HepG2 (cell line): ENCODE measurements around the gene CALML6. TPM values are rescaled to one million over a fixed set of nuclear protein-coding genes. Genes with fewer than 3 reads are reported as not detected.
A peak's percentile ranks its signal among the peaks of the same experiment; 100 is the strongest.

Experiments used
- BRCA1 ChIP-seq: sonication (generic); formaldehyde crosslinking; IDR thresholded peaks from 2 replicates; pipeline ENCODE4 v1.4.0; 2020; ENCODE audit warnings: missing genetic modification reagents
- KDM1A ChIP-seq: IDR thresholded peaks from 2 replicates; pipeline ENCODE4 v1.6.1; 2016; ENCODE audit warnings: missing compliant biosample characterization
- KLF11 ChIP-seq: IDR thresholded peaks from 2 replicates; pipeline ENCODE4 v1.6.1; 2016; ENCODE audit warnings: missing compliant biosample characterization
- MAFK ChIP-seq, 2 experiments: IDR thresholded peaks in 1 of 2; conservative IDR thresholded peaks in 1 of 2; 2 replicates each; pipeline ENCODE4 v1.6.1; 2011; ENCODE audit warnings: improper control_type of control experiment in 2 of 2, low read length in 2 of 2
- NR1H2 ChIP-seq: sonication (generic); formaldehyde crosslinking; IDR thresholded peaks from 2 replicates; pipeline ENCODE4 v1.8.1; 2022; ENCODE audit warnings: low read depth, missing genetic modification reagents, borderline replicate concordance
- STAT6 ChIP-seq: sonication (generic); formaldehyde crosslinking; IDR thresholded peaks from 2 replicates; pipeline ENCODE4 v1.4.0; 2020; ENCODE audit warnings: missing genetic modification reagents, mild to moderate bottlenecking, borderline replicate concordance
- TFE3 ChIP-seq: IDR thresholded peaks from 2 replicates; pipeline ENCODE4 v1.6.1; 2016
- TP53 ChIP-seq: sonication (generic); formaldehyde crosslinking; conservative IDR thresholded peaks from 2 replicates; pipeline ENCODE4 v1.4.0; 2020; ENCODE audit warnings: missing genetic modification reagents
- ZBTB21 ChIP-seq: sonication (generic); formaldehyde crosslinking; IDR thresholded peaks from 2 replicates; pipeline ENCODE4 v1.4.0; 2020; ENCODE audit warnings: missing genetic modification reagents
- ZBTB40 ChIP-seq, 2 experiments: fragments of 450-650 bp in 1 of 2; sonication (generic) in 1 of 2; formaldehyde crosslinking in 1 of 2; IDR thresholded peaks; 2 replicates each; pipeline versions ENCODE4 v1.6.1 to v1.8.0; 2016 to 2022; ENCODE audit warnings: antibody characterized with exemption in 1 of 2, mild to moderate bottlenecking in 1 of 2, missing genetic modification reagents in 1 of 2
- ZNF33A ChIP-seq: sonication (generic); formaldehyde crosslinking; IDR thresholded peaks from 2 replicates; pipeline ENCODE4 v1.5.1; 2020; ENCODE audit warnings: missing genetic modification reagents, mild to moderate bottlenecking, moderate library complexity, borderline replicate concordance
- polyA plus RNA-seq, 8 experiments: library from polyadenylated mRNA; depleted of rRNA in 3 of 8; stranded (reverse) in 7 of 8; unstranded in 1 of 8; fragments of >200 nt; fragmentation: Illumina TruSeq in 4 of 8; extraction: Trizol in 4 of 8; gene quantifications; 2 replicates each; pipeline versions ENCODE4 v1.2.1 to v1.2.3, GENCODE V29; 2011 to 2016; ENCODE audit warnings: low read depth in 4 of 8, missing spikeins in 1 of 8, mixed read lengths in 1 of 8; ENCODE audit not compliant: insufficient read depth in 1 of 8
- total RNA-seq, 5 experiments: library from RNA; depleted of rRNA; stranded (reverse); fragments of >200 nt; fragmentation: Illumina TruSeq; extraction: Trizol; gene quantifications; 2 replicates each; pipeline ENCODE4 v1.2.3, GENCODE V29; 2016; ENCODE audit warnings: low read depth in 1 of 5

CALML6 gene
- total and polyA plus RNA-seq, 2 of the 13 experiments (the other 11 are each of a cell fraction or from before 2014, with no cell fraction given) = 0.11 to 0.12 TPM

GRCh38 chr1:1891349-1892078 lies 23.5 kb upstream of the CALML6 start (continued):
- TF ChIP-seq ZNF33A (CRISPR knock-in tag) (no peak), MAFK (conservative IDR thresholded peaks at IDR 0.05 in 1 of 2, IDR thresholded peaks at IDR 0.05 in 1 of 2; ENCODE audit: low read length in 2 of 2) (no peak), ZBTB21 (CRISPR knock-in tag) (no peak), TP53 (CRISPR knock-in tag) (no peak), NR1H2 (CRISPR knock-in tag) (no peak), STAT6 (CRISPR knock-in tag) (0 out of 2 replicates have a peak, but pooled peaks have one; percentile 24), BRCA1 (CRISPR knock-in tag) (no peak), ZBTB40 (IDR thresholded peaks at IDR 0.05) (no peak), ZBTB40 (CRISPR knock-in tag; IDR thresholded peaks at IDR 0.05) (no peak), KDM1A (no peak), TFE3 (CRISPR knock-in tag) (no peak), KLF11 (CRISPR knock-in tag) (no peak)
